Measurements from ENCODE around the gene SCCPDH.

SCCPDH gene

DNA sequence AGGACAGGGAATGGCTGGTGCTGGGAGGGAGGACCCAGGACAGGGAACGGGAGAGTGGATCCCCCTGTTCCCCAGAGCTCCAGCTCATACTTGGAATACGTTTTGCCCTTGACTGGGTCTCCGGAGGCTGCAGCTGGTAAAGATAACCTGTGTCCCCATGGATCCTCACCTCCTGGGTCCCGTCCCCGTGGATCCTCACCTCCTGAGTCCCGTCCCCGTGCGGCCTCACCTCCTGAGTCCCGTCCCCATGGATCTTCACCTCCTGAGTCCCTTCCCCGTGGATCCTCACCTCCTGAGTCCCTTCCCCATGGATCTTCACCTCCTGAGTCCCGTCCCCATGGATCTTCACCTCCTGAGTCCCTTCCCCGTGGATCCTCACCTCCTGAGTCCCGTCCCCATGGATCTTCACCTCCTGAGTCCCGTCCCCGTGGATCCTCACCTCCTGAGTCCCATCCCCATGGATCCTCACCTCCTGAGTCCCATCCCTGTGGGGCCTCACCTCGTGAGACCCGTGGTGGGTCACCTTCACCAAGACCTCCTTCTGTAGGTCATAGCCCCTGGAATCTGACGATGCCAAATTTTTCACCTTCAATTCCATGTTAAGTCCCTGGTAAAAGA, 61.4 kb downstream of the SCCPDH start:
- no peak for DNase-seq (ENCODE audit: low read depth)

GRCh38 chr1:246786606-246787238, 62.5 kb downstream of the SCCPDH start:
- no peak for DNase-seq (ENCODE audit: low read depth)

GRCh38 chr1:246787781-246788513, 63.7 kb downstream of the SCCPDH start:
- no peak for DNase-seq (ENCODE audit: low read depth)

DNA sequence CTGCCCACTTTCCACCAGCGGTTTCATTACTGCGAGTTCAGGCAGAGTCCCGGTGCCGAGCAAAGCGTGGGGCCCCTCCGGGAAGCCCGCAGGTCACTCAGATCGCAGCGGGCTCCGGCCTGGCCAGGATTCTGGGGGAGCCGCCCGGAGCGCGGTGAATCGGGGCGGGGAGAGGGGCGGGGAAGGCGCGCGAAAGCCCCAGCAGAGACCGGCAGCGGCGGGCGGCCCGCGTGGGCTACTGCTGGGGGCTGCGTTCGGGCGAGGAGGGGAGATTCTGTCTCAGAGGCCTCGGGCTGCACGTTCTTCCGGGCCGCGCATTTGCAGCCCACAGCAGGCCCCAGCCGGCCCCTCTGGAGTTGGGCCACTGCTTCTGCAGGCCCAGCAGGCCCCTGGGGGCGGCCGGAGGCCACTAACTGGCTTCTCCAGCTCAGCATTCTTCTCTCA, 64.7 kb downstream of the SCCPDH start:
- DNase-seq (ENCODE audit: low read depth), result no peak

DNA sequence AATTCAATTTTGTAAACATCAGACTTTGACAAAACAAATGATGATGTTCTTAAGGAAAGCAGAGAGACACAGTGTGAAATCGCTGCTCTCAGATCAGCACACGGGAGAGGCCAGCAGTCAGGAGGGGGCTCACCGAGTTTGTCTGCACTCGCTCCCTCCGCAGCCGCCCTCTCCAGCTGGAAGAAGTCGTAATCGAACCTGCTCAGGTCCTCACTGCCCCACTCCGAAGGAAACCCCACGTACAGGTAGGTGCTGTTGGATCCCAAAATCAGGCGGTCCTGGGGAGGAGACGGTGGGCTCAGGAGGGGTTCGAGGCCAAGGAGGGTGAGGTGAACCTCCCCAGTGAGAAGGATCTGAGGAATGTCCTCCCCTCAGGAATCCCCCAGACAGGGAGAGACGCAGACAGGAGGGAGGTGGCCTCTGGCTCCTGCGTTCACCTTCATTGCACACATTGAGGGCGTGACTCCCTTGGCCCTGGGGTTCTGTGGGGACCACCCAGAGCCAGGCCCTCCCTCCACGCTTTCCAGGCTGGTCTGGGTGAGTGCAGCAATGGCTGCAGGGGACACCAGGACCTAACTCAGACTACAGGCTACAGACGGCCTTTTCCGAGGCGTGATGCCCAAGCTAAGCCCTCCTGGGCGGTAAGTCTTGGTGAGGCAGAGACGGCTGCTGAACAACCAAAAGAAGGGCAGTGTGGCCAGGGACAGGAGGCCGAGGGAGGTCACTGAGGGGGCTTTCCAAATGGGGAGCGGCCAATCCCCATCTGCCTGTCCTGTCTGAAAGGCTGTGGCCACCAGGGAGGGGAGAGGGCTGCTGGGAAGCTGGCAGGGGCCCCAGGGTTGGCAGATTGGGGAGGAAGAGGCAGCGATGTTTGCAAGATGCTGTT, 65.5 kb downstream of the SCCPDH start:
- DNase-seq (ENCODE audit: low read depth), result no peak

DNA sequence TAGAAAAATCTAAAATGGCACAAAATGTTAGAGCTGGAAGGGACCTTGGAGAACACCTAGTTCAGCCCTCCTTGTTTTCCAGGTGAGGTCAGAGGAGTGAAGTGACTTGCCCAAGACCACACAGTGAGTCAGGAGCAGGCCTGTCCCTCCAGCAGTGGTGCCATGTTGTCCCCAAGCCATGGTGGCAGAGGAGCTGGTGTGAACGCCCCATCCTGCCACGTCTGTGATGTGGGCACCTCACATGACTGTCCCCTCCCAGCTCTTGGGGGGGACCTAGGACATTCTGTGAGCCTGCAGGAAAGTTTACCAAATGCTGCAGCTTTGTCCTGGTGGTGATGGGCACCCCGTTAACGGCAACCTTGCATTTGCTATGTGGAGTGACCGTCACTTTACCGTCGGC, 66.2 kb downstream of the SCCPDH start:
- no peak for DNase-seq (ENCODE audit: low read depth)

GRCh38 chr1:246790833-246791232, 66.6 kb downstream of the SCCPDH start:
- no peak for DNase-seq (ENCODE audit: low read depth)

GRCh38 chr1:246791303-246791918, 67.2 kb downstream of the SCCPDH start:
- no peak for DNase-seq (ENCODE audit: low read depth)

DNA sequence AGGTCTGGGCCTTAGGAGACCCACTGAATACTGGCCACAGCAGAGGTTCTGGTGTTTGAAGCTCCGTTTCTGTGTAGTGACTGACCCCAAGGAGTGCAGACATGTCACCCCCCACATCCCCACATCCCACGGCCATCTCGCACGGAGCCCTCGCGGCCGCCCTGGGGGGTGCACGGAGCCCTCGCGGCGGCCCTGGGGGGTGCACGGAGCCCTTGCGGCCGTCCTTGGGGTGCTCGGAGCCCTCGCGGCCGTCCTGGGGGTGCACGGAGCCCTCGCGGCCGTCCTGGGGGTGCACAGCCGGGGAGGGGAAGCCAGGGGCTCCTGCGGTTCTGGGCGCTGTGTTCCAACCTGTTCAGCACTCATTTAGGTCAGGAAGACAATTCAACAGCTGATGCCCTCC, 68.4 kb downstream of the SCCPDH start:
- no peak for DNase-seq (ENCODE audit: low read depth)

- no peak for DNase-seq (ENCODE audit: low read depth)
Observed at GRCh38 chr1:246793356-246793896, 69.2 kb downstream of the SCCPDH start.

GRCh38 chr1:246794048-246794827, 70.0 kb downstream of the SCCPDH start:
- peak; percentile 34 for DNase-seq (ENCODE audit: low read depth)

- peak; percentile 78 for DNase-seq (ENCODE audit: low read depth)
Observed at GRCh38 chr1:246794828-246795671, 70.8 kb downstream of the SCCPDH start.

DNA sequence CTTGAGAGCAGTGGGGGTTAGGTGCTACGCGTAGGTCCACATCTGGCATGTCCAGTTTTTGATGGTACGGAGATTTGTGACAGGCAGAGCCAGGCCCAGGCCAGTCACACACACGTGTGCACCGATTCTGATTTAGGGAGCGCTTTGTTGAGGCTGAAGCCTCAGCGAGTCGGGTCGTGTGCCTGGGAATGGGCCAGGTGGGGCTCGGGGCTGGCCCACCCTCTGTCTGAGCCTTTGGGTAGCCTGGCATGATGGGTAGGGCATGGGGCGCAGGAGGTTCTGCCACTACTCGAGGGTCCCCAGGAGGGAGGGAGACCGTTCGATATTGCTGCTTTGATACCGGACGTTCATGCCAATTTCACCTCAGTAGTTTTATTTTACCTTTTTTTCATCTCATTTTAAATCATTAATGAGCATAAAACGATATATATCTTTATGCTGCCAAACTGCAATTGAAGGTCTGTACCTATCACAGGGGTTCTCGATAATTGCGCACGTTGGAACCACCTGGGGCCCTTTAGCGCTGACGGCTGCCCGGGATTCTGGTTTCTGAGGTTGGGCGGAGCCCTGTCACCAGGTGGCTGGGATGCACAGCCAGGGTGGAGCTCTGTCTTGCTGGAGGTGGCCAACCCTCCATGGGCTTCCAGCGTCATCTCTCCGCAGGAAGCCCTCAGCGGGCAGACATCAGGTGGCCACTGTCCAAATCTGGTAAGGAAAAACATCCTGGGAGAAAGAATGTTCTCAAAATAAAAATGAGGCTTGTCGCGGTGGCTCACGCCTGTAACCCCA, 71.9 kb downstream of the SCCPDH start:
- DNase-seq (ENCODE audit: low read depth), result no peak

GRCh38 chr1:246797157-246797556, 72.9 kb downstream of the SCCPDH start:
- no peak for DNase-seq (ENCODE audit: low read depth)

GRCh38 chr1:246797597-246797996, 73.4 kb downstream of the SCCPDH start:
- no peak for DNase-seq (ENCODE audit: low read depth)

DNA sequence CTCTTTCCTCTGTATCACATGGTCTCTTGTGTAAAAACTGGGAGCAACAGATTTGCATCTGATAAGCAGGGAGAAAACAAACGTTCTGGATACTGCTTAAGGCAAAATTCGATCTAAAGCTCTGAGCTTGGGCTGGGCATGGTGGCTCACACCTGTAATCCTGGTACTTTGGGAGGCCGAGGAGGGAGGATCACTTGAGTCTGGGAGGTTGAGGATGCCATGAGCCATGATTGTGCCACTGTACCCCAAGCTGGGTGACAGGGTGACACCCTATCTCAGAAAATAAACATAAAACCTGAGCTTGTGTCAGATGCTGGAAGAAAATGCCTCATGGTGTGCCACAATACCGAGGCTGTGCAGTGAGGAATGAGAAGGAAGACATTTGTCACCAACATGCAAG, 73.9 kb downstream of the SCCPDH start:
- no peak for DNase-seq (ENCODE audit: low read depth)

- no peak for DNase-seq (ENCODE audit: low read depth)
Observed at GRCh38 chr1:246798606-246799496, 74.6 kb downstream of the SCCPDH start.

GRCh38 chr1:246800356-246800755, 76.1 kb downstream of the SCCPDH start:
- DNase-seq (ENCODE audit: low read depth), result no peak

Measured in EH (cell line).